DOHH2 (cell line): ENCODE data around the gene TNNC2.

Source experiments
- H3F3A ChIP-seq: fragments of 200-600 bp; sonication (generic), shearing (Covaris generic); 2 replicates; pipeline ENCODE4 v1.6.0; 2016; ENCODE audit warnings: antibody characterized with exemption, mild to moderate bottlenecking; ENCODE audit not compliant: control insufficient read depth, insufficient read depth
- H3K27ac ChIP-seq: fragments of 200-600 bp; sonication (generic); 2 replicates; pipeline ENCODE4 v1.5.1; 2014; ENCODE audit warnings: low read depth, mild to moderate bottlenecking, low read length, moderate library complexity
- H3K27me3 ChIP-seq: fragments of 200-600 bp; sonication (generic); 2 replicates; pipeline ENCODE4 v1.6.1; 2014; ENCODE audit warnings: mild to moderate bottlenecking, low read length, mixed read lengths; ENCODE audit not compliant: control insufficient read depth
- H3K36me3 ChIP-seq: fragments of 200-600 bp; sonication (generic); 2 replicates; pipeline ENCODE4 v1.6.1; 2014; ENCODE audit warnings: mild to moderate bottlenecking, low read length, moderate library complexity, mixed read lengths; ENCODE audit not compliant: control insufficient read depth
- H3K4me1 ChIP-seq: fragments of 200-600 bp; sonication (generic); 2 replicates; pipeline ENCODE4 v1.6.1; 2014; ENCODE audit warnings: mild to moderate bottlenecking, low read length, mixed read lengths; ENCODE audit not compliant: control insufficient read depth
- H3K4me2 ChIP-seq: fragments of 200-600 bp; sonication (generic); 2 replicates; pipeline ENCODE4 v1.6.0; 2014; ENCODE audit warnings: mild to moderate bottlenecking, low read length, moderate library complexity
- H3K4me3 ChIP-seq: fragments of 200-600 bp; sonication (generic); 2 replicates; pipeline ENCODE4 v1.5.1; 2014; ENCODE audit warnings: mild to moderate bottlenecking, low read length, mixed read lengths
- H3K79me2 ChIP-seq: fragments of 200-600 bp; sonication (generic); 2 replicates; pipeline ENCODE4 v1.6.1; 2014; ENCODE audit warnings: mild to moderate bottlenecking, low read length, mixed read lengths; ENCODE audit not compliant: control insufficient read depth
- H3K9me2 ChIP-seq: fragments of 200-600 bp; sonication (generic); replicated peaks from 2 replicates; pipeline ENCODE4 v1.6.1; 2014; ENCODE audit warnings: mild to moderate bottlenecking, low read length, mixed read lengths; ENCODE audit not compliant: control insufficient read depth
- H3K9me3 ChIP-seq: fragments of 200-600 bp; sonication (generic); 2 replicates; pipeline ENCODE4 v1.6.1; 2014; ENCODE audit warnings: antibody characterized with exemption, low read length, mixed read lengths; ENCODE audit not compliant: control insufficient read depth, insufficient read depth
- H4K20me1 ChIP-seq: fragments of 200-600 bp; sonication (generic); 2 replicates; pipeline ENCODE4 v1.6.0; 2014; ENCODE audit warnings: low read depth, mild to moderate bottlenecking, antibody characterized with exemption, low read length, moderate library complexity; ENCODE audit not compliant: control insufficient read depth, insufficient read depth
- CTCF ChIP-seq: fragments of 200-600 bp; sonication (generic); IDR thresholded peaks from one replicate; pipeline ENCODE4 v1.5.1; 2014; ENCODE audit warnings: antibody characterized with exemption, mild to moderate bottlenecking, low read depth, low read length; ENCODE audit not compliant: poor library complexity, severe bottlenecking
- EZH2phosphoT487 ChIP-seq: fragments of 200-600 bp; sonication (generic); IDR thresholded peaks from 2 replicates; pipeline ENCODE4 v1.6.1; 2017; ENCODE audit warnings: borderline replicate concordance, mild to moderate bottlenecking, antibody characterized with exemption, low read length, moderate library complexity, mixed read lengths

TNNC2 gene

GRCh38 chr20:45836841-45837240 lies 9.7 kb upstream of the TNNC2 start:
- TF ChIP-seq EZH2phosphoT487 (no peak), CTCF (no peak)
- no peak overlapping the region for H3K4me3 ChIP-seq
- H3K4me1 ChIP-seq: peaks cover 16% of the 10 kb centered on the region
- H3F3A ChIP-seq: 0 out of 2 replicates have a peak, but pooled peaks cover 2% of the 10 kb centered on the region
- H3K9me3 ChIP-seq: no peaks in the 10 kb centered on the region
- H3K27me3 ChIP-seq: peaks cover 18% of the 10 kb centered on the region
- no peaks in the 10 kb centered on the region for H3K79me2 ChIP-seq
- H4K20me1 ChIP-seq: no peaks in the 10 kb centered on the region
- no peaks in the 10 kb centered on the region for H3K9me2 ChIP-seq
- no peaks in the 10 kb centered on the region for H3K36me3 ChIP-seq
- no peak overlapping the region for H3K27ac ChIP-seq
- H3K4me2 ChIP-seq: no peak overlapping the region

- TF ChIP-seq CTCF: no peak
- TF ChIP-seq EZH2phosphoT487: no peak
- H3K4me1 ChIP-seq: peaks cover 11% of the 10 kb centered on the region
- no peaks in the 10 kb centered on the region for H3K9me3 ChIP-seq
- H3K4me2 ChIP-seq: no peak overlapping the region
- no peaks in the 10 kb centered on the region for H4K20me1 ChIP-seq
- peaks cover 20% of the 10 kb centered on the region for H3K27me3 ChIP-seq
- no peak overlapping the region for H3K27ac ChIP-seq
- no peaks in the 10 kb centered on the region for H3K79me2 ChIP-seq
- H3K4me3 ChIP-seq: no peak overlapping the region
- H3F3A ChIP-seq: 0 out of 2 replicates have a peak, but pooled peaks cover 2% of the 10 kb centered on the region
- no peaks in the 10 kb centered on the region for H3K9me2 ChIP-seq
- H3K36me3 ChIP-seq: no peaks in the 10 kb centered on the region
Measured at GRCh38 chr20:45835825-45836224, 8.7 kb upstream of the TNNC2 start.

- TF ChIP-seq CTCF (no peak), EZH2phosphoT487 (no peak)
- Histone ChIP-seq H3K4me1 (peaks cover 11% of the 10 kb centered on the region), H3K36me3 (no peaks in the 10 kb centered on the region), H3K9me3 (no peaks in the 10 kb centered on the region), H3K4me2 (no peak overlapping the region), H3K79me2 (no peaks in the 10 kb centered on the region), H4K20me1 (no peaks in the 10 kb centered on the region), H3K9me2 (no peaks in the 10 kb centered on the region), H3K27me3 (peaks cover 23% of the 10 kb centered on the region), H3K27ac (no peak overlapping the region), H3F3A (0 out of 2 replicates have a peak, but pooled peaks cover 2% of the 10 kb centered on the region), H3K4me3 (no peak overlapping the region)
Measured at GRCh38 chr20:45835329-45835765, 8.2 kb upstream of the TNNC2 start.
